ENCODE measurements around the gene OBSCN.

The OBSCN gene

GRCh38 chr1:228170666-228171065 lies 37.2 kb upstream of the OBSCN start:
- no peak for DNase-seq

- DNase-seq, result no peak
These were observed 36.5 kb upstream of the OBSCN start for GRCh38 chr1:228171221-228171891.

- no peak for DNase-seq
These were observed 35.0 kb upstream of the OBSCN start for GRCh38 chr1:228172591-228173527.

- peak; percentile 28 for DNase-seq
These were observed 34.0 kb upstream of the OBSCN start for GRCh38 chr1:228173528-228174481.

GRCh38 chr1:228174482-228175315 lies 33.1 kb upstream of the OBSCN start:
- DNase-seq, result peak; percentile 29

- no peak for DNase-seq
These were observed 32.4 kb upstream of the OBSCN start for GRCh38 chr1:228175316-228176023.

GRCh38 chr1:228176024-228176395 lies 31.8 kb upstream of the OBSCN start:
- no peak for DNase-seq

- no peak for DNase-seq
These were observed 31.2 kb upstream of the OBSCN start for GRCh38 chr1:228176461-228177182.

- DNase-seq, result no peak
These were observed 30.7 kb upstream of the OBSCN start for GRCh38 chr1:228177183-228177475.

GRCh38 chr1:228177721-228178710 lies 29.8 kb upstream of the OBSCN start:
- no peak for DNase-seq

GRCh38 chr1:228178737-228179684 lies 28.8 kb upstream of the OBSCN start:
- DNase-seq, result no peak

GRCh38 chr1:228180271-228180958 lies 27.4 kb upstream of the OBSCN start:
- no peak for DNase-seq

GRCh38 chr1:228180959-228181644 lies 26.7 kb upstream of the OBSCN start:
- no peak for DNase-seq

- DNase-seq, result no peak
These were observed 26.2 kb upstream of the OBSCN start for GRCh38 chr1:228181645-228182034.

- no peak for DNase-seq
These were observed 25.4 kb upstream of the OBSCN start for GRCh38 chr1:228182296-228183030.

GRCh38 chr1:228184152-228184551 lies 23.7 kb upstream of the OBSCN start:
- DNase-seq, result no peak

- peak; percentile 47 for DNase-seq
These were observed 22.2 kb upstream of the OBSCN start for GRCh38 chr1:228185641-228185965.
